Body of pancreas (tissue), 4 donors: ENCODE data around the gene LGR4. TPM values are rescaled to one million over a fixed set of nuclear protein-coding genes. Genes with fewer than 3 reads are reported as not detected.
A peak's percentile ranks its signal among the peaks of the same experiment; 100 is the strongest.

Experiments
- ATAC-seq: fragments of 150-250 bp; one replicate; pipeline ENCODE4 v1.9.1; 2016
- DNase-seq, 4 donors: peaks; one replicate each; pipeline ENCODE4 v3.0.0-alpha.2; 2019
- H3K27ac ChIP-seq, 4 donors: fragments of 200-600 bp; sonication (generic); 1 replicate in 3 of 4; 2 replicates in 1 of 4; pipeline versions ENCODE4 v1.5.1 to v1.6.1; 2016 to 2019; ENCODE audit warnings: mild to moderate bottlenecking in 1 of 4, mixed read lengths in 1 of 4, moderate library complexity in 1 of 4
- H3K27me3 ChIP-seq, 2 donors: fragments of 200-600 bp; sonication (generic); one replicate each; pipeline ENCODE4 v1.6.0; 2016; ENCODE audit warnings: mild to moderate bottlenecking in 1 of 2
- H3K36me3 ChIP-seq, 2 donors: fragments of 200-600 bp; sonication (generic); replicated peaks in 1 of 2; 2 replicates each; pipeline ENCODE4 v1.5.1; 2016; ENCODE audit warnings: low read depth in 2 of 2; ENCODE audit not compliant: insufficient read depth in 1 of 2
- H3K4me1 ChIP-seq: fragments of 200-600 bp; sonication (generic); one replicate; pipeline ENCODE4 v1.6.0; 2016
- H3K4me3 ChIP-seq, 2 donors: fragments of 200-600 bp; sonication (generic); 1 replicate in 1 of 2; 2 replicates in 1 of 2; pipeline ENCODE4 v1.5.1; 2016 to 2019
- H3K9me3 ChIP-seq, 3 donors: fragments of 200-600 bp; sonication (generic); 1 replicate in 2 of 3; 2 replicates in 1 of 3; pipeline ENCODE4 v1.5.1; 2016
- POLR2A ChIP-seq, 3 donors: fragments of 450-650 bp; IDR thresholded peaks; one replicate each; pipeline ENCODE4 v1.6.1; 2016; ENCODE audit warnings: antibody characterized with exemption in 3 of 3, mild to moderate bottlenecking in 2 of 3
- WGBS, 2 donors: methylation state at CpG; one replicate each; pipeline ENCODE4 v1.1.5; 2017; 5-methylcytosine and 5-hydroxymethylcytosine counted together
- intact Hi-C: fragments of 100-400 bp; cut with DNase I; formaldehyde crosslinking; loops from one replicate; pipeline ENCODE4 v1.15.1; 2023
- total RNA-seq, 2 donors: library from RNA; depleted of rRNA; stranded (reverse); fragments of >200 nt; gene quantifications; one replicate each; pipeline ENCODE4 v1.1.0, GENCODE V29; 2016
- TF ChIP-seq, protein P1 (sequence below), 7 experiments: fragments of 450-650 bp in 4 of 7; fragments of 200-600 bp in 3 of 7; sonication (generic) in 3 of 7; IDR thresholded peaks; one replicate each; pipeline ENCODE4 v1.5.1; 2016 to 2019; ENCODE audit warnings: antibody characterized with exemption in 7 of 7

Gene LGR4
- total RNA-seq, 2 donors from 2014 or later, result 120 to 145 TPM

DNA sequence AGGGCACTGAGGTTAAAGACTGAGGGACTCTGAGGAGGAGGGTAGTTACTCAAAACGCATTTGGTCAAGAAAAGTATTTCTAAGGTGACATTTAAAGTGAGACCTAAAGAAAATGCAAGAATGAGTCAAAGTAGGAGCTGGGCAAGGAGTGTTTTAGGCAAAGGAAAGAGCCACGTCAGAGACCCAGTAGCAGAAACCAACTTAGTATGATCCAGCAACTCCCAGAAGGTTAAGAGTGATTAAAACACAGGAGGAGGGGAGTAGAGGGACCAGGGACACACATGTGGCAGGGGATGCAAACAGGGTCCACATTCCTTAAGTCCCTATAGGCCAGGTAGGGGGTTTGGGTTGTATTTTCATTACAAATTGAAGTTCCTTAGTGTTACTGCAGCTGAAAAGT, 85.2 kb downstream of the LGR4 start:
- intact Hi-C loops, result no loop called here
- DNase-seq (no peak), ATAC-seq (no peak)
- peak overlapping the region in 1 of 4 donors; percentile 10 for H3K27ac ChIP-seq
- H3K9me3 ChIP-seq, result no peaks in the 10 kb centered on the region
- TF ChIP-seq, protein P1, sequence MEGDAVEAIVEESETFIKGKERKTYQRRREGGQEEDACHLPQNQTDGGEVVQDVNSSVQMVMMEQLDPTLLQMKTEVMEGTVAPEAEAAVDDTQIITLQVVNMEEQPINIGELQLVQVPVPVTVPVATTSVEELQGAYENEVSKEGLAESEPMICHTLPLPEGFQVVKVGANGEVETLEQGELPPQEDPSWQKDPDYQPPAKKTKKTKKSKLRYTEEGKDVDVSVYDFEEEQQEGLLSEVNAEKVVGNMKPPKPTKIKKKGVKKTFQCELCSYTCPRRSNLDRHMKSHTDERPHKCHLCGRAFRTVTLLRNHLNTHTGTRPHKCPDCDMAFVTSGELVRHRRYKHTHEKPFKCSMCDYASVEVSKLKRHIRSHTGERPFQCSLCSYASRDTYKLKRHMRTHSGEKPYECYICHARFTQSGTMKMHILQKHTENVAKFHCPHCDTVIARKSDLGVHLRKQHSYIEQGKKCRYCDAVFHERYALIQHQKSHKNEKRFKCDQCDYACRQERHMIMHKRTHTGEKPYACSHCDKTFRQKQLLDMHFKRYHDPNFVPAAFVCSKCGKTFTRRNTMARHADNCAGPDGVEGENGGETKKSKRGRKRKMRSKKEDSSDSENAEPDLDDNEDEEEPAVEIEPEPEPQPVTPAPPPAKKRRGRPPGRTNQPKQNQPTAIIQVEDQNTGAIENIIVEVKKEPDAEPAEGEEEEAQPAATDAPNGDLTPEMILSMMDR (IDR thresholded peaks at IDR 0.05), result no peak
- TF ChIP-seq POLR2A (IDR thresholded peaks at IDR 0.05), result no peak
- 35 to 36% methylated on average over 2 of the region's 2 CpGs for WGBS, 2 donors
- peaks cover 0 to 2% of the 10 kb centered on the region in 2 donors for H3K36me3 ChIP-seq
- no peaks in the 10 kb centered on the region for H3K27me3 ChIP-seq
- no peak overlapping the region for H3K4me3 ChIP-seq
- peaks cover 47% of the 10 kb centered on the region for H3K4me1 ChIP-seq

DNA sequence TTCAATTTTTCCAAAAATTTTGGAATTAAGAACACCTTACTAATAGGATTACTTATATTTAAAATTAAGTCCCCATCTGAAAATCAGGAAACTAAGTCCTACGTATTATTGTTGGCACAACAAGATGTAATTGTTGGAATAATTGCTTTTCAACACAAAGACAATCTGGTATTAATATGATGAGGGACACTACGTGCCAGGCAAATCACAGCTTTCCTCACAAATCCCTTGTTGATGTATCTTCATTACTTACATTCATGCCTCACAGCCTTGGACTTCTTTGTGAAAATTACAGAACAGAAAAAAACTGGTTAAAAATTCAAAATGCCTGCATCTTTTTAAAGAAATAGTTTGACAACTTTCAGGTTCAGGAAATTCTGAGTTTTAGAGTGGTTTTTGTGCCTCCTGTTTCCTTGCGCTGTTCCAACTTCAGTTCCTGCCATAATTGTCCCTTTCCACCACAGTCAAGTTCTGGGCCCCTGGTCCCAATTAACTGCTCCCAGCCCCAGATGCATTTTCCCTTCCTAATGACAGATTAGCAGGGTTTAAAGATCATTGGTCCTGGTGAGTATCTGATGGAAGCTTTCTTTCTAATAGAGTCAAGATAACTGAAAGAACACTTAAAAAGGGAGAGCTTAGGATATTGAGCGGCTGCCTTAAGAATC, 86.3 kb downstream of the LGR4 start:
- no peak overlapping the region for H3K4me3 ChIP-seq
- no peaks in the 10 kb centered on the region for H3K9me3 ChIP-seq
- 88 to 93% methylated on average over 4 of the region's 4 CpGs for WGBS, 2 donors
- ATAC-seq (no peak), DNase-seq (no peak)
- H3K36me3 ChIP-seq, result peaks cover 0 to 2% of the 10 kb centered on the region in 2 donors
- no peaks in the 10 kb centered on the region for H3K27me3 ChIP-seq
- no peak for TF ChIP-seq POLR2A (IDR thresholded peaks at IDR 0.05)
- TF ChIP-seq, protein P1 (IDR thresholded peaks at IDR 0.05), result no peak
- peaks cover 47% of the 10 kb centered on the region for H3K4me1 ChIP-seq
- intact Hi-C loops, result no loop called here
- peak overlapping the region in 1 of 4 donors; percentile 19 for H3K27ac ChIP-seq

DNA sequence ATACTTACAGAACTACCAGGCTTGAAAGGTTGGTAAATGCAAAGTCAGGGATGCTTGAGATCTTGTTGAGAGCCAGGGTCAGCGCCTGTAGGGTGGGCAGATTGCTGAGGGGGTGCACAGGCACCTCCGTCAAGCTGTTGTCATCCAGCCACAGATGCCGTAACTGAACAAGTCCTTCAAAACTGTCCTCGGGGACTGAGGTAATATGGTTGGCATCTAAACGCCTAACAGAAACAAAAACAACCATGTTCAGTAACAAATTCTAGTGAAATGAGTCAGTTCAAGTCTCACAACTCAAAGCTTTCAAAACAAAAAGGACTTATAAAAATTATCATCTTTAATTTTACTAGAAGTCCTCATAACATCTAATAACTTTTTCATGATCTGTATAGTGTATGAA, 87.3 kb downstream of the LGR4 start:
- no peaks in the 10 kb centered on the region for H3K9me3 ChIP-seq
- H3K36me3 ChIP-seq, result peaks cover 0 to 2% of the 10 kb centered on the region in 2 donors
- H3K27ac ChIP-seq, result no peak overlapping the region
- TF ChIP-seq POLR2A (IDR thresholded peaks at IDR 0.05), result no peak
- DNase-seq (no peak), ATAC-seq (no peak)
- WGBS, 2 donors, result 77 to 85% methylated on average over 5 of the region's 5 CpGs
- peaks cover 49% of the 10 kb centered on the region for H3K4me1 ChIP-seq
- H3K4me3 ChIP-seq, result no peak overlapping the region
- H3K27me3 ChIP-seq, result no peaks in the 10 kb centered on the region
- intact Hi-C loops, result no loop called here

DNA sequence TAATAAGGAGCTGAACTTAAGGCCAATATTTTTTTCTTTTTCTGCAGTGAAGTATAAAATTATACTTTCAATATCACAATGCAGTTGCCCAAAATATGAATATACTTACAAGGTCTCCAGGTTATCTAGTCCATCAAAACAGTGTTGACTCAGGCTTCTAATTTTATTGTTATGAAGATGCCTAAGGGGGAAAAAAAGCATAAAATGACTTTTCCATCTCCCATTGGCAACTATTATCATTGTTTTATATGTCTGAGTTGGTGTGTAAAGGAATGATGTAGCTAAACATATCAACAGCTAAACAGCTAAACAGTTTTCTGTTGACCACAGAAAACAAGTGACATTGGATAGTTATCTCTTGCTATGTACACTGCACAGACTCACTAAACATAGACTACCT, 88.4 kb downstream of the LGR4 start:
- no peaks in the 10 kb centered on the region for H3K9me3 ChIP-seq
- no peak for TF ChIP-seq POLR2A (IDR thresholded peaks at IDR 0.05)
- TF ChIP-seq, protein P1 (IDR thresholded peaks at IDR 0.05), result no peak
- DNase-seq (no peak), ATAC-seq (no peak)
- H3K27ac ChIP-seq, result no peak overlapping the region
- peaks cover 0 to 6% of the 10 kb centered on the region in 2 donors for H3K36me3 ChIP-seq
- intact Hi-C loops, result no loop called here
- peaks cover 49% of the 10 kb centered on the region for H3K4me1 ChIP-seq
- H3K4me3 ChIP-seq, result no peak overlapping the region
- H3K27me3 ChIP-seq, result no peaks in the 10 kb centered on the region

DNA sequence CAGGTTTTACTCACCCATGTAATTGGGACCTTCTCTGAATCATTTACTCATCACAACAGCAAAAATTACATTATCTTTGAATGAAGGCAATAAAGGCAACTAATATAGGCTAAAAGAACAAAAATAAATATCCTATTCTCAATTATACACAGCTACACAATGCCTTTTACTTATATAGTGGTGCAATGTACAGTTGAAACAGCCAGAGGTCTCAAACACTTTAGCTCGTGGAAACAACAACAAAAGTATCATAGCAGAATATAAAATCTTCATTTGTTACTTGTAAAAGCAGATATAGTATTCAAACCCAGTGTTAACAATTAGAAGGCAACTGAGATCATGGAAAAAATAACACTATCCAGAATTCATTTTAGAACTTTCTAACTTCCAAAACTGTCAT, 88.9 kb downstream of the LGR4 start:
- DNase-seq (no peak), ATAC-seq (no peak)
- WGBS, 2 donors, result 59 to 75% methylated on average over 1 of the region's 1 CpG
- Histone ChIP-seq H3K27me3 (no peaks in the 10 kb centered on the region), H3K9me3 (no peaks in the 10 kb centered on the region), H3K4me3 (no peak overlapping the region), H3K4me1 (peaks cover 49% of the 10 kb centered on the region), H3K36me3 (peaks cover 0 to 6% of the 10 kb centered on the region in 2 donors), H3K27ac (peak overlapping the region in 2 of 4 donors; percentile 82 to 87)
- no peak for TF ChIP-seq POLR2A (IDR thresholded peaks at IDR 0.05)
- TF ChIP-seq, protein P1 (IDR thresholded peaks at IDR 0.05), result no peak
- intact Hi-C loops, result no loop called here
